Measurements from ENCODE around the gene PPM1E.

PPM1E gene

GRCh38 chr17:59000022-59000421 lies 244.4 kb downstream of the PPM1E start:
- no peak for DNase-seq

GRCh38 chr17:59001158-59001814 lies 245.6 kb downstream of the PPM1E start:
- DNase-seq, result no peak

GRCh38 chr17:59002126-59002525 lies 246.5 kb downstream of the PPM1E start:
- DNase-seq, result no peak

GRCh38 chr17:59002848-59003247 lies 247.2 kb downstream of the PPM1E start:
- no peak for DNase-seq

- DNase-seq, result no peak
Observed at GRCh38 chr17:59003860-59004259, 248.2 kb downstream of the PPM1E start.

GRCh38 chr17:59004338-59005111 lies 248.9 kb downstream of the PPM1E start:
- DNase-seq, result no peak

GRCh38 chr17:59007995-59008394 lies 252.3 kb downstream of the PPM1E start:
- DNase-seq, result no peak

- DNase-seq, result no peak
Observed at GRCh38 chr17:59008737-59009136, 253.1 kb downstream of the PPM1E start.

GRCh38 chr17:59010026-59010425 lies 254.4 kb downstream of the PPM1E start:
- no peak for DNase-seq

- no peak for DNase-seq
Observed at GRCh38 chr17:59011975-59012374, 256.3 kb downstream of the PPM1E start.

- no peak for DNase-seq
Observed at GRCh38 chr17:59018019-59018418, 262.4 kb downstream of the PPM1E start.

GRCh38 chr17:59024916-59025315 lies 269.3 kb downstream of the PPM1E start:
- DNase-seq, result no peak

- DNase-seq, result no peak
Observed at GRCh38 chr17:59026176-59026939, 270.7 kb downstream of the PPM1E start.

- DNase-seq, result no peak
Observed at GRCh38 chr17:59027750-59028149, 272.1 kb downstream of the PPM1E start.

GRCh38 chr17:59028328-59028727 lies 272.7 kb downstream of the PPM1E start:
- DNase-seq, result no peak

- no peak for DNase-seq
Observed at GRCh38 chr17:59030811-59031210, 275.2 kb downstream of the PPM1E start.
